HEK293T (cell line): ENCODE measurements around the gene ART1.

Experiments
- ARNT ChIP-seq: fragments of 450-650 bp; IDR thresholded peaks from 2 replicates; pipeline ENCODE4 v1.6.1; 2017; ENCODE audit warnings: mild to moderate bottlenecking
- BHLHE40 ChIP-seq: fragments of 450-650 bp; IDR thresholded peaks from 2 replicates; pipeline ENCODE4 v1.6.1; 2016; ENCODE audit warnings: mild to moderate bottlenecking, moderate library complexity, borderline replicate concordance
- CTBP1 ChIP-seq: fragments of 450-650 bp; IDR thresholded peaks from 2 replicates; pipeline ENCODE4 v1.6.1; 2016; ENCODE audit warnings: borderline replicate concordance
- ELF4 ChIP-seq: fragments of 450-650 bp; IDR thresholded peaks from 2 replicates; pipeline ENCODE4 v1.6.1; 2017; ENCODE audit warnings: antibody characterized with exemption
- FOXA1 ChIP-seq: fragments of 450-650 bp; IDR thresholded peaks from 2 replicates; pipeline ENCODE4 v1.6.1; 2016; ENCODE audit warnings: mild to moderate bottlenecking
- FOXM1 ChIP-seq: fragments of 450-650 bp; IDR thresholded peaks from 2 replicates; pipeline ENCODE4 v1.6.1; 2017; ENCODE audit warnings: mild to moderate bottlenecking, borderline replicate concordance
- L3MBTL2 ChIP-seq: fragments of 450-650 bp; conservative IDR thresholded peaks from 2 replicates; pipeline ENCODE4 v1.6.1; 2016; ENCODE audit warnings: mild to moderate bottlenecking
- LEF1 ChIP-seq: fragments of 450-650 bp; IDR thresholded peaks from 2 replicates; pipeline ENCODE4 v1.6.1; 2017; ENCODE audit warnings: mild to moderate bottlenecking, borderline replicate concordance
- NFRKB ChIP-seq: fragments of 450-650 bp; IDR thresholded peaks from 2 replicates; pipeline ENCODE4 v1.6.1; 2016; ENCODE audit warnings: mild to moderate bottlenecking, moderate library complexity
- SP1 ChIP-seq: fragments of 450-650 bp; IDR thresholded peaks from 2 replicates; pipeline ENCODE4 v1.6.1; 2017
- SUZ12 ChIP-seq: fragments of 450-650 bp; IDR thresholded peaks from 2 replicates; pipeline ENCODE4 v1.6.1; 2016; ENCODE audit warnings: mild to moderate bottlenecking
- TARDBP ChIP-seq: fragments of 450-650 bp; IDR thresholded peaks from 2 replicates; pipeline ENCODE4 v1.6.1; 2016
- ZNF384 ChIP-seq: fragments of 450-650 bp; IDR thresholded peaks from 2 replicates; pipeline ENCODE4 v1.6.1; 2016
- TF ChIP-seq, protein P1 (sequence below): fragments of 450-650 bp; IDR thresholded peaks from 2 replicates; pipeline ENCODE4 v1.6.1; 2016

GRCh38 chr11:3641191-3641590 lies 3.7 kb upstream of the ART1 start:
- no peak for TF ChIP-seq SP1
- no peak for TF ChIP-seq FOXM1
- TF ChIP-seq TARDBP, result no peak
- TF ChIP-seq BHLHE40, result no peak
- no peak for TF ChIP-seq NFRKB
- TF ChIP-seq L3MBTL2, result no peak
- TF ChIP-seq ZNF384, result no peak
- TF ChIP-seq SUZ12, result no peak
- TF ChIP-seq CTBP1, result no peak
- TF ChIP-seq, protein P1, sequence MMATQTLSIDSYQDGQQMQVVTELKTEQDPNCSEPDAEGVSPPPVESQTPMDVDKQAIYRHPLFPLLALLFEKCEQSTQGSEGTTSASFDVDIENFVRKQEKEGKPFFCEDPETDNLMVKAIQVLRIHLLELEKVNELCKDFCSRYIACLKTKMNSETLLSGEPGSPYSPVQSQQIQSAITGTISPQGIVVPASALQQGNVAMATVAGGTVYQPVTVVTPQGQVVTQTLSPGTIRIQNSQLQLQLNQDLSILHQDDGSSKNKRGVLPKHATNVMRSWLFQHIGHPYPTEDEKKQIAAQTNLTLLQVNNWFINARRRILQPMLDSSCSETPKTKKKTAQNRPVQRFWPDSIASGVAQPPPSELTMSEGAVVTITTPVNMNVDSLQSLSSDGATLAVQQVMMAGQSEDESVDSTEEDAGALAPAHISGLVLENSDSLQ, result no peak
- TF ChIP-seq ELF4, result no peak
- TF ChIP-seq FOXA1, result no peak
- no peak for TF ChIP-seq ARNT
- TF ChIP-seq LEF1, result no peak
